Right renal cortex interstitium (tissue), 3 donors: ENCODE results near the gene DHRS4. TPM values are rescaled to one million over a fixed set of nuclear protein-coding genes. Genes with fewer than 3 reads are reported as not detected.
A peak's percentile ranks its signal among the peaks of the same experiment; 100 is the strongest.
"Not testable (repeated sequence)": the region's sequence is repeated elsewhere in the genome, so short reads cannot be mapped to it uniquely, and the experiment has no call there.

ENCODE experiments used
- DNase-seq, 3 donors: peaks; one replicate each; pipeline ENCODE4 v3.0.0-alpha.2; 2013; ENCODE audit warnings: low read depth in 3 of 3, low spot score in 2 of 3
- polyA plus RNA-seq, 3 donors: library from polyadenylated mRNA; unstranded; fragments of 120-200 nt; gene quantifications; one replicate each; pipeline ENCODE4 v1.2.1, GENCODE V29; 2013; ENCODE audit not compliant: insufficient read length in 3 of 3

Gene DHRS4
- polyA plus RNA-seq, 3 donors = 46.7 to 55.5 (median 49.6) TPM

DNA sequence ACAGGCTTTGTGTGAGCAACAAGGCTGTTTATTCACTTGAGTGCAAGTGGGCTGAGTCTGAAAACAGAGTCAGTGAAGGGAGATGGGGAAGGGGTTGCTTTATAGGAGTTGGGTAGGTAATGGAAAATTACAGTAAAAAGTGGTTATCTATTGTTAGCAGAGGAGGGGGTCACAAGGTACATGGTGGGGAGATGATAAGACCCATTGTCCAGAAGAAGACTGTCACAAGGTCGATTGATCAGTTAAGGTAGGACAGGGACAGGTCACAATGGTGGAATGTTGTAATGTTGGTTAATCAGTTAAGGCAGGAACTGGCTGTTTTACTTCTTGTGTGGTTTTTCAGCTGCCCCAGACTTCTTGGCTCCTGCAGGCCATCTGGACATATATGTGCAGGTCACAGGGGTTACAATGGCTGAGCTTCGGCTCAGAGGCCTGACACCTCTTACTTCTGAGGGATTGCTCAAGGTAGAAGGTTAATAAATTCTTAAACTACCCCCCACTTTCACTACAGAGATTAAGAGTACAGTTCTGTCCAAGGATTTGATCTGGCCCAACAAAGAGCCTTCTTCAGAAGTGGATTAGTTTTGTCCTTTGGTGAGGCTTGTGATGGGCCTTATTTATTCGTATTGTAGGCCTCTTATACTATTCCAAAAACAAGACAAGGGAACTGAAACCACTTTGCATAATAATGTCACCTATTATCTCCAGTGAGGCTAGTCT, 13.8 kb upstream of the DHRS4 start:
- no peak for DNase-seq

DNA sequence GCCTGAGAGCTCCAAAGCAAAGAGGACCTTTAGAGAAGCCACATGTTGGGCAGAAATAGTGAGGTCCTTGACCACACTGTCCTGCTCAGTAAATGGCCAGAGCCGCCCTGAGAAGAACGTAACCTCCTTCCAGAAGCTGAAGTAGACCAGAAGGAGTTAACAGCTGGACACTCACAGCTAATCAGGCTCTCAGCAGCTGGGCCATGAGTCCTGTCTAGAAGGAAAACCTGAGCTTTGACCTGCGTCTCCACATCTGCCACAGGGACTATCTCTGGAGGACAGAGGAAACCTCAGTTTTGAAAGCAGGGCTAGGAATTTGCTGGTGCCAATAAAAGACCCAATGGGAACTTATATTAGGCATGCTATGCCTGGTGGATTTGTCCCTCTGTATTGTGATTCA, 12.3 kb upstream of the DHRS4 start:
- no peak for DNase-seq

DNA sequence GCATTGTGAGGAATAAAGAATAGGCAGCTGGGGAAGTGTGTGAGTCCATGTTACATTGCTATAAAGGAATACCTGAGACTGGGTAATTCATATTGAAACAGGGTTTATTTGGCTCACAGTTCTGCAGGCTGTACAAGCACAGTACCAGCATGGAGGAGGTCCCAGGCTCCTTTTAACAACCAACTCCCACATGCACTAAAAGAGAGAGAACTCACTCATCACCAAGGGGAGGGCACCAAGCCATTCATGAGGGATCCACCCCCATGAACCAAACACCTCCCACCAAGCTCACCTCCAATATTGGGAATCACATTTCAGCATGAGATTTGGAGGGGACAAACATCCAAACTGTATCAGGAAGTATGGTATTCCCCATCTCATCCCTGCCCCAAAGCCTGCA, 11.9 kb upstream of the DHRS4 start:
- DNase-seq = no peak

DNA sequence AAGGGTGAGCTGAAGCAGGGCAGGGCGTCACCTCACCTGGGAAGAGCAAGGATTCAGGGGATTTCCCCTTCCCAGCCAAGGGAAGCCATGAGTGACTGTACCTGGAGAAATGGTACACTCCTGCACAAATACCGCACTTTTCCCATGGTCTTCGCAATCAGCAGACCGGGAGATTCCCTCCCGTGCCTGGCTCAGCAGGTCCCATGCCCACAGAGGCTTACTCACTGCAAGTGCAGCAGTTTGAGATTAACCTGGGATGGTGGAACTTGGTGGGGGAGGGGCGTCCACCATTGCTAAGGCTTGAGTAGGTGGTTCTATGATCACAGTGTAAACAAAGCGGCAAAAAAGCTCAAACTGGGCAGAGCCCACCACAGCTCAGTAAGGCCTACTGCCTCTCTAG, 11.0 kb upstream of the DHRS4 start:
- no peak for DNase-seq

DNA sequence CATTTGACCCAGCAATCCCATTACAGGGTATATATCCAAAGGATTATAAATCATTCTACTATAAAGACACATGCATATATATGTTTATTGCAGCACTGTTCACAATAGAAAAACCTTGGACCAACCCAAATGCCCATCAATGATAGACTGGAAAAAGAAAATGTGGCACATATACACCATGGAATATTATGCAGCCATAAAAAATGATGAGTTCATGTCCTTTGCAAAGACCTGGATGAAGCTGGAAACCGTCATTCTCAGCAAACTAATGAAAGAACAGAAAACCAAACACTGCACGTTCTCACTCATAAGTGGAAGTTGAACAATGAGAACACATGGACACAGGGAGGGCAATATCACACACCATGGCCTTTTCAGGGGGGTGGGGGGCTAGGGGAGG, 4.5 kb upstream of the DHRS4 start:
- DNase-seq = not testable (repeated sequence)

DNA sequence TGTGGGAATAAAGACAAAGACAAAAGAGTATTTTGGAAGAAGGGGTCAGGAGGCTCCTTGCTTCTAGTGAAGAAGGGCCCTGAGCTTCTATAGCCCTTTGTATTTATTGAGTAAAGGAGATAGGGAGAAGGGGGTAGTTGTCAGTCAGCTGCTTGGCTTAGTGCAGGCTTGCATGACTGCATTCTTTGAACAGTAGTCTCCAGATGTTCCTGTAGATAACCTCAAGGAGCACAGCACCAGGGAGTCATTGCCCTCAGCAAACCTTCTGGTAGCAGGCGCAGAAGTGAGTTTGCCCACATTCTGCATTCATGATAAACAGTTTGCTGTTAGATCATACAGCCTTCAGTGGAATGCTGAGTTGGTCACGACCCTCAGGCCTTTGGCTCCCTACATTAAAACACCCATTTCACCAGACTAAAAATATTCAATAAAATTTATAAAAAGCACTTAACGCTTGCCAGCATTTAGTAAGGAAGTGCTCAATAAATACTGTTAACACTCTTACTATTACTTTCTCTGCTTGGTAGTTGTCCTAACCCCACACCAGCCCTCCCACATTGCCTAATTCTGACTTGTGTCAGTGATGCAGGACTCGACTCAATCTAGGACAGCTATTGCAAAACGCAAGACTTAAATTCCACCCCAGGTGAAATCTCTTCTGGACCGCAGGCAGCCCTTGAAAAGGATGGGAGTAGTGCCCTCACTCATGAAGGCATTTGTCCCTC, 3.0 kb upstream of the DHRS4 start:
- no peak for DNase-seq

DNA sequence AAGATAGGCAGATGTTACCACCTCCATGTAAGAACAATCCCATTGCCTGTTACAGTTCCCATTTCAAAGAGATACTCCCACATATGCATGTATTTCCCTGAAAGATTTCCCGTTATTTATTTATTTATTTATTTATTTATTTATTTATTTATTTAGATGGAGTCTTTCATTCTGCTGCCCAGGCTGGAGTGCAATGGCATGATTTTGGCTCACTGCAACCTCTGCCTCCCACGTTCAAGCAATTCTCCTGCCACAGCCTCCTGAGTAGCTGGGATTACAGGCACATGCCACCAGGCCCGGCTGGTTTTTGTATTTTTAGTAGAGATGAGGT, 2.5 kb upstream of the DHRS4 start:
- not testable (repeated sequence) for DNase-seq

DNA sequence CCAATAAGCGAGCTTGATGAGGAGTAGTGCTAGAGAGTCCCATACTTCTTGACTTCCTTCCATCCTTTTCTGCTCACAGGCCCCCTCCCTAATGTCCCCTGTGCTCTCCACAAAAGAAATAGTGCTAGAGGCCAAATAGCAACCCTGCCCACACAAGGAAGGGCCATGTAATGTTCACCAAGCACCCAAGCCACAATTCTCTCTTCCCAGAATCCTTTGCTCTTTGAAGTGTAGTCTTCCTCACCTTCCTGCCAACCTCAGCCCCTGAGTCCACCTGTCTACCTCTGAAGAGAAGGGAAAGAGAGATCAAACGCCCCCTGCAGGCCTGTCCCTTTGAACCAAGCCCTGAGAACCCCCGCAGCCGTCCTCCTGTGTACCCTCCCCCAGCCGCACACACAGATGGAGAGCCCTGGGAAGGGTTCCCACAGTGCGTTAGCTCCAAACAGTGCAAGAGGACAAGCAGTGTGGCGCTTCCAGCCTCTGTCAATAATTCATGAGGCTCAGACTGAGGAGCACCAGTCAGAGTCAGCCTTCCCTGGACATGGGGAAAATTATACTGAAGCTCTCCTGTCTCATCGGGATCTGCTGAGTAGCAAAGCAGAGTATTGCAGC, 1.9 kb upstream of the DHRS4 start:
- no peak for DNase-seq

DNA sequence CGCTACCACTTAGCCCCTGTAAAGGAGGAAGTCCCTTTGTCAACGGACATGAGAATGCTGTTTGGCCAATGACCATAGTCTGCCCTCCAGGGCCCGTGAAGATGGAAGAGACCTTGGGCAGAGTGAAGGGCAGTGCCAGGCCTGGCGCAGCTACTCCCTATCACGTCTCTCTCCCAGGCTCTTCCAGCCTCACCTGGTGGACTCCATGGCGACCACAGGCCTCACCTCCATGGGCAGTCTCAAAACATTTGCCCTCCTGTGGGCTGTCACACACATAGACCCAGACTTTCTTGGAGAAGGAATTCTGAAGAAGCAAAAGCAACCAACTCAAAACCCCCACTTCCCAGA, 480 bp upstream of the DHRS4 start:
- DNase-seq = not testable (repeated sequence)

DNA sequence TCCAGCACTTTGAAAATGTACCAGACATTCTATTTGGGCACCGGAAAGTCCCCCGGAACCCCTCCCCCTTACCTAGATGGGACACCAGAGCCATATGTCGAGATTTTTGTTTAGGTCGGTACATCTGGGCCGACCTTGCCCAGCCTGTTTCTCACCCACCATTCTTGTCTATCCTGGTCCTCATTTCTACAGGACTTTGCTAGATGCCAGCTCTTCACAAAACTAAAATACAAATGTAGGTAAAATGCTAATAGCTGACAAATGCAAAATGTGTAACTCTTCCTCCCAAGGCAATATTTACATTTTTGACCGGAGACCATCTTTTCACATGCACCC, 677 bp downstream of the DHRS4 start:
- not testable (repeated sequence) for DNase-seq

DNA sequence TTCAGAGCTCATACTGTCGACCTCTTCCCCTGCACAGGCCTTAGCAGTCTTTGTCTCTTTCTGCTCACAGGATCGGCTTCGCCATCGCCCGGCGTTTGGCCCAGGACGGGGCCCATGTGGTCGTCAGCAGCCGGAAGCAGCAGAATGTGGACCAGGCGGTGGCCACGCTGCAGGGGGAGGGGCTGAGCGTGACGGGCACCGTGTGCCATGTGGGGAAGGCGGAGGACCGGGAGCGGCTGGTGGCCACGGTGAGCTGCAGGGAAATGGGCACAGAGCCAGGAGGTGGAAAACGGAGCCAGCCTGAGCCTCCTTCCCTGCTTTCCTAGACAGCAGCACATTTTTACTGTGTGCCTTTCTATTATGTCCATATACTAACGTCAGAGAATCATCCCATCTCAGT, 1.4 kb downstream of the DHRS4 start:
- not testable (repeated sequence) for DNase-seq

DNA sequence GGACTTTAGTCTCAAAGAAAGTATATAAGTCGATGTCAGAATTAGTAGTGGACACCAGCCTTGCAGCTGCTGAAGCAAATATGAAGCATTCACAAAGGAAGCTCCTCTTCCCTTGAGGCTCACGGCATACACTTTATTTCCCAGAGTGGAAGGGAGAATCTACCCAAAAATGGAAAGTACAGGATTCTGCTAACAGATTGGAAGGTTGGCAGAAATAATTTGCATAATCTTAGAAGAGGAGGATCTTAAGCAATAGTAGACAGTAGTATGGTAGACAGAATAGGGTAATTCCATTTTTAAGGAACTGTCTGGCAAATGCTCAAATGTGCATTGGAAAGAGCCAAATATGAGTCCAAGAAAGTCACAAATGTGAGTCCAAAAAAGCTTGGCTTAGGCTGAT, 2.2 kb downstream of the DHRS4 start:
- DNase-seq = not testable (repeated sequence)

DNA sequence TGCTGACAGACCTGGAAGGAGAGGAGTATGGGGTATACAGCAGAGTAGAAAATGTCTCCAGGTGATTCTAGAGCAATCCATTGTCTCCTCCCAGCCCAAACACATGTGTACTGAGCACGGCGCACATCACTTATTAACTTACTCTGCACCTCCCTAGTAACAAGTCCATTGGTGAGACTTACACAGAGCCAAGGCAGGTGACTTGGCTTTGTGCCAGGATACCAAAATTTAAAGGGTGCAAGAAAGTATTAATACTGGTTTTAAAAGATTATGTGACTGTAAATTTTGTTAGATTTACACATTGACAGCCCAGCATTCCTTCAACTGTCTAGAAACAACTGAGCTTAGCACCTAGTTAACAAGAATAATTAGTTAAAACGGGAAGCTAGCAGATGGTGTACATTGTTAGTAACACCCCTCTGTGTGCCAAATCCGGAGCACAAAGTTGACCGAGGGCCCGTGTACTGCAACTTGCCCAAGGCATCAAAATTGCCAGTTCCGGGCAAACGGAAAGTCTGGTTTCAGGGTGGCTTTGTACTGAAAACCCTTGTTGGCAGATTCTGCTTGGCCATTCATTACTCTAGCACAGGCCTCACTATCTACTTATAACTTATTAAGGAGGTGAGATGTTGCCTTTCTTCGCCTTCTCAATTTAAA, 4.5 kb downstream of the DHRS4 start:
- DNase-seq = not testable (repeated sequence)

DNA sequence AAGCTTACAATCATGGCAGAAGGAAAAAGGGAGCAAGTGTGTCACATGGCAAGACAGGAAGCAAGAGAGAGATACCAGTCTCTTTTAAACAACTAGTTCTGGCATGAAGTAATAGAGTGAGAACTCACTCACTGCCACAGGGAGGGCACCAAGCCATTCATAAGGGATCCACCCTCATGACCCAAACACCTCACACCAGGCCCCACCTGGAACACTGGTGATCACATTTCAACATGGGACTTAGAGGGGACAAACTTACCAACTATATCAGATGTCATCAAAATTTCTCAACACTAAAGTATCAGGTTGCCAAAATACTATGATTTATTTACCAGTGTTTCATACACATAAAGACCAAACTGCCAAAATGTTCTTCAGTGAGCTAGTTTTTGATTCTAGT, 7.3 kb downstream of the DHRS4 start:
- DNase-seq = not testable (repeated sequence)

DNA sequence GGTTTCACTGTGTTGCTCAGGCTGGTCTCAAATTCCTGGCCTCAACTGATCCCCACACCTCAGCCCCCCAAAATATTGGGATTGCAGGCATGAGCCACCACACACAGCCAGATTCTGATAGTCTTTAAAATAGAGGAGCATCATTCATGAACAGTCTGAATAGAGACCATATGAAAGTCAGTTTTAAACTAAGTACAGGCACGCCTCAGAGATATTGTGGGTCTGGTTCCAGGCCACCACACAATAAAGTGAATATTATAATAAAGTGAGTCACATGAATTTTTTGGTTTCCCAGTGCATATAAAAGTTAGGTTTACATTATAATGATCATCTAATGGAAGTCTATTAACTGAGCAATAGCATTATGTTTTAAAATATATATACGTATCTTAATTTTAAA, 8.1 kb downstream of the DHRS4 start:
- DNase-seq = not testable (repeated sequence)

DNA sequence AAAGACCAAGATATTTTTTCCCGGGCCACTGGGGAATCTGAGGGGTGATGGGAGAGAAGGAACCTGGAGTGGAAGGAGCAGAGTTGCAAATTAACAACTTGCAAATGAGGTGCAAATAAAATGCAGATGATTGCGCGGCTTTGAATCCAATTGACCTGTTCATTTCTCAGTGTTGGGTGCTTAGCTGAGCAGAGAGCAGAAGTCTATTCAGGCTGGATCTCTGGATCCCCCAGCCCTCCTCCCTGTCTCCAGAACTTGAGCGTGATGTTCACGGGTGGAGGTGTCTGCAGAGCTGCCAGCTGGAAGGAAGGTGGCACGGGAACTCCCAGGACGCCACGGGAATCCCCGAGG, 15.5 kb downstream of the DHRS4 start:
- not testable (repeated sequence) for DNase-seq

DNA sequence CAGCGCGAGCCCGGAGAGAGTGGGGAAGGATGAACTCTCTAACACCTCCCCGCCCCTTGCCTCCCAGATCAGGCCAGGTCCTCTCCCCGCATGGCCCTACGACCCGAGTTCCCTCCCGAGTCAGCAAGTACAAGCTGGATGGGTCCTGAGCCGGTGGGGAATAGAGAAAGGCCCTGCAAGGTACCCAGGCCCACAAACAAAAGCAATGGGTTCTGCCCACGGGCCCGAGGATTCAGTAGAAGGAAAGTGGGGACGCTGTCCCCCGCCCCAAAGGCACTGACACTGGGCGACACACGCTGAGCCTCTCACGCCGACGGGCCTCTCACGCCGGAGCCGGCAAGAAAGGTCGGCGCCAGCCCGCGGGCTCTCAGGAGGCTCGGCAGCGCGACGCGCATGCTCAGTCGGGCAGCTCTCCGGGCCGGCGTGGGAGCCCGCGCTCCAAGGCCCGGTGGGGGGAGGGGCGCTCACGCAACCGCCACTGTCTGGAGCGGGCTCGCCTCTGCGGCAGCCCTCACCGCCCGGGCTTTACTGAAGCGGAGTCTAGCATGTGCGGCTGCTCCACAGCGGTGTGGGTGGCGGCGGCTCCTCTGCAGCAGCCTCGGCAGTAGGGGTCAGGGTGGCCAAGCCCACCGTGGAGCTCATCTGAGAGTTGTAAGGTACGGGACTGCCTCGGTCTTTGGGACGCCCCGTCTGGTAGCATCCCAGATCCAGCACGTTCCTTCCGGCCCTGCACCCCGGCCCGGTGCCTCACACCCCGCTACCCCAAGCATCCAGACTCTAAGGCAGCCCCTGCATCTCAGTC, 16.1 kb downstream of the DHRS4 start:
- peak in 1 of 3 donors; percentile 19 for DNase-seq

DNA sequence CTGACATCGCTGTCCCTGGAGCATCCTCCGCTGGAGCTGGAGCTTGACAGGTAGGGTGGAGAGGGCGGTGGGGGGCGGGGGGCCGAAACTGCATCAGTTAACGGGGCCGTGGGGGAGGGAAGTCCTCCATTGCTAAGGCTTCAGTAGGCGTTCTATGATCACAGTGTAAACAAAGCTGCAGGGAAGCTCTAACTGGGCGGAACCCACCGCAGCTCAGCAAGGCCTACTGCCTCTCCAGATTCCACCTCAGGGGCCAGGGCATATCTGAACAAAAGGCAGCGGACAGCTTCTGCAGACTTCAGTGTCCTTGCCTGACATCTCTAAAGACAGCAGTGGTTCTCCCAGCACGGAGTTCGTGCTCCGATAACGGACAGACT, 16.7 kb downstream of the DHRS4 start:
- DNase-seq = not testable (repeated sequence)

DNA sequence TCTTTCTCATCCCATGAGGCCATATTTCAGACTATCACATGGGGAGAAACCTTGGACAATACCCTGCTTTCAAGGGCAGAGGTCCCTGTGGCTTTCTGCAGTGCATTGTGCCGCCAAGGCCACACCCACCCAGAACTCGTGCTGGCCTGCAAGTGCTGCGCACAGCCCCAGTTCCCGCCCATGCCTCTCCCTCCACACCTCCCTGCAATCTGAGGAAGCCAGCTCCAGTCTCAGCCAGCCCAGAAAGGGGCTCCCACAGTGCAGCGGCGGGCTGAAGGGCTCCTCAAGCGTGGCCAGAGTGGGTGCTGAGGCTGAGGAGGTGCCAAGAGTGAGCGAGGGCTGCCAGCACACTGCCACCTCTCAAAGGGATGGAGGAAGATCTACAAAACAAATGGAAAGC, 19.6 kb downstream of the DHRS4 start:
- not testable (repeated sequence) for DNase-seq

DNA sequence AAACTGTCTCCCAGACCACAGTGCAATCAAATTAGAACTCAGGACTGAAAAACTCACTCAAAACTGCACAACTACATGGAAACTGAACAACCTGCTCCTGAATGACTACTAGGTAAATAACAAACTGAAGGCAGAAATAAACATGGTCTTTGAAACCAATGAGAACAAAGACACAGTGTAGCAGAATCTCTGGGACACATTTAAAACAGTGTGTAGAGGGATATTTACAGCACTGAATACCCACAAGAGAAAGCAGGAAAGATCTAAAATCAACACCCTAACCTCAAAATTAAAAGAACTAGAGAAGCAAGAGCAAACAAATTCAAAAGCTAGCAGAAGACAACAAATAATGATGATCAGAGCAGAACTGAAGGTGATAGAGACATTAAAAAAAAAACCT, 20.5 kb downstream of the DHRS4 start:
- DNase-seq = not testable (repeated sequence)

DNA sequence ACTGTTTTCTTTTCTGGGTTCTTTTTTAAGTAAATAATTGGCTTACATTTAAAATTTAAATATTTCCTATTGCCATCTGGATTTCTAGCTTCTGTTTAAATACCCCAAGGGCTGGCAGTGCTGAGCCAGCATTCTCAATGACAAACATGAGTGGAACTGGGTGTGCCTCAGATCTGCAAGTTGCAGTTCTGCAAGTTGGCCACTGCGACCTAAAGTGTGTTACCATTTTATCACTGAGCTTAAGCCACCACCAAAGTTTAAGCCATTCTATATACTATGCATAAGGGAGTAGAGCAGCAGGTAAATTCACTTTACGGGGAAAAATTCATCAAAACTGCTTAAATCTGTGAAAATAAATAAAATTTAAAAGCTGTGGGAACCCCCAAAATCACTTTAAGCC, 23.6 kb downstream of the DHRS4 start:
- not testable (repeated sequence) for DNase-seq
